ENCODE data around the gene FNDC8.

Gene FNDC8

GRCh38 chr17:35130392-35130791, 9.0 kb downstream of the FNDC8 start:
- no peak overlapping the region for H3K4me3 ChIP-seq (ENCODE audit: low read depth, low read length)
- TF ChIP-seq CTCF (conservative IDR thresholded peaks at IDR 0.05; ENCODE audit: low read depth, low read length): no peak
- no peak for DNase-seq (ENCODE audit: low read depth)

DNA sequence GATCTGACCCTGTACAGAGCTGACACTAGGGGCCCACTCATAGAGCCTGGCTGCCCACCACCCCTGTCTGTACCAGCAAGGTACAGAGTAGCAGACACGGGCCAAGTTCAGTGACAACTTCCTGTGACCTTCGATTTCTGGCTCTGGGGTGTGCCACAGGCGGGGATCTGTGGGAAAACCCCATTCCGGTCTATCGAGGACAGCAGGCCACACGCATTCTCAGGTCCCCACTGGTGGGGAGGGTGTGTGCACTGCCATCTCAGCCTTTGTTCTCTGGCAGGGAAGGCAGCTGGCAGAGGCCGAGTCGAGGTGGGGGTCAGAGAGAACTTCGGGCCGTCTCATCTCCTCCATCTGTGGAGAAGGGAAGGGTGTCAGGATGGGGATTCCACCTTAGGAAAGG, 10.7 kb downstream of the FNDC8 start:
- no peak for TF ChIP-seq CTCF (conservative IDR thresholded peaks at IDR 0.05; ENCODE audit: low read depth, low read length)
- H3K4me3 ChIP-seq (ENCODE audit: low read depth, low read length): no peak overlapping the region
- no peak for DNase-seq (ENCODE audit: low read depth)

DNA sequence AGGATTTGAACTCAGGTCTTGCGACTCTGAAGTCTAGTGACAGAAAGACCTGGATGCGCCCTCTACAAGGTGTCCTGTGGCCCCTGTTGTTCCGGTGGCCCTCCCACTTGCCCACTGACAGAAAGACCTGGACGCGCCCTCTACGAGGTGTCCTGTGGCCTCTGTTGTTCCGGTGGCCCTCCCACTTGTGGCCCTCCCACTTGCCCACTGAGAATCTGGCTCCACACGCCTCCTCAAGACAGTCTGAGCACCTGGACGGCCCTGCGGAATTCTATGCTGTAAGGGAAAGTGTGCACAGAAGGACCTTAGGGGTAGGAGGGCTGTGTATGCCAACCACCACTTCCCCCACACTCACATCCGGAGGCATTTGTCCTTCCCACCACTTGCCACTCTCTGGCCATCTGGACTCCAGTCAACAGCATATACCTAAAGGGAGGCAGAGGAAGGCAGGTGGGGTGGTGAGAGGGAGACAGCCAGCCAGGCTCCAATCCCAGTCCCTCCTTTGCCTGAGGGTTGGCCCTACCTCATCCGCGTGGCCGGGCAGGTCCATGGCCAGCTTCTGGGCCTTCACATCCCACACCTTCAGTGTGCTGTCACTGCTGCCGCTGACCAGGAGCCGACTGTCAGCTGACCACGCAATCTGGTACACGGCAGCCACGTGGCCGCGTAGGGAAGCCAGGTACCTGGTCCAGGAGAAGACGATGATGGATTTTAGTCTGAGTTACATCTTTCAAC, 11.6 kb downstream of the FNDC8 start:
- no peak for TF ChIP-seq CTCF (conservative IDR thresholded peaks at IDR 0.05; ENCODE audit: low read depth, low read length)
- DNase-seq (ENCODE audit: low read depth): no peak
- H3K4me3 ChIP-seq (ENCODE audit: low read depth, low read length): no peak overlapping the region

DNA sequence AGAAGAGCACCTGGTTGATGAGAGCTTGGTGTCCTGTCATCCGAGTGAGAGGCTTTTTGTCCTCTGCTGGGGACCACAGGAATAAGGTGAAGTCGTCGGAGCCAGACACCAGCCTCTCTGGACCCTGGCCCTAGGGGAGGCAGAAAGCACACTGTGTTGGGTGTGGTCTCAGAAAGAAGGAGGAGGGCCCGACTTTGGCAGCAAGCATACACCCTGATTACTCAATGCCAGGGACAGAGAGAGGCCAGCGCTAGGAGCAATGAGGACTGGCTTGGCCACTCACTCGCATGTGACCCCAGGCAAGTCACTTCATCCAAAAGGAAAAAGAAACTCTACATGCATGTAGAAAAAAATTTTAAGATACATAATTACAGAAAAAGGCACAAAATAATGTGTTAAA, 13.9 kb downstream of the FNDC8 start:
- no peak for DNase-seq (ENCODE audit: low read depth)
- H3K4me3 ChIP-seq (ENCODE audit: low read depth, low read length): no peak overlapping the region
- TF ChIP-seq CTCF (conservative IDR thresholded peaks at IDR 0.05; ENCODE audit: low read depth, low read length): no peak

DNA sequence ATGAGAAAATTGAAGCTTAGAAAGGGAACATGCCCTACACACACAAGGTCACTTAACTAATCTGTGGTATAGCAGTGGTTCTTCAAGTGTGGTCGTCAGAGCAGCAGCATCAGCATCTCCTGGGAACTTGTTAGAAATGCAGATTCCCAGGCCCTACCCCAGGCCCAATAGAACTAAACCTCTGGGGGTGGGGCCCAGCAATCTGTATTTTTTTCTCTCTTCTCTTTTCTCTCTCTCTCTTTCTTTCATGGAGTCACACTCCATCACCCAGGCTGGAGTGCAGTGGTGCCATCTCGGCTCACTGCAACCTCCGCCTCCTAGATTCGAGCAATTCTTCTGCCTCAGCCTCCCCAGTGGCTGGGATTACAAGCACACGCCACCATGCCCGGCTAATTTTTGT, 16.8 kb downstream of the FNDC8 start:
- DNase-seq (ENCODE audit: low read depth): no peak
- TF ChIP-seq CTCF (conservative IDR thresholded peaks at IDR 0.05; ENCODE audit: low read depth, low read length): no peak
- H3K4me3 ChIP-seq (ENCODE audit: low read depth, low read length): no peak overlapping the region

DNA sequence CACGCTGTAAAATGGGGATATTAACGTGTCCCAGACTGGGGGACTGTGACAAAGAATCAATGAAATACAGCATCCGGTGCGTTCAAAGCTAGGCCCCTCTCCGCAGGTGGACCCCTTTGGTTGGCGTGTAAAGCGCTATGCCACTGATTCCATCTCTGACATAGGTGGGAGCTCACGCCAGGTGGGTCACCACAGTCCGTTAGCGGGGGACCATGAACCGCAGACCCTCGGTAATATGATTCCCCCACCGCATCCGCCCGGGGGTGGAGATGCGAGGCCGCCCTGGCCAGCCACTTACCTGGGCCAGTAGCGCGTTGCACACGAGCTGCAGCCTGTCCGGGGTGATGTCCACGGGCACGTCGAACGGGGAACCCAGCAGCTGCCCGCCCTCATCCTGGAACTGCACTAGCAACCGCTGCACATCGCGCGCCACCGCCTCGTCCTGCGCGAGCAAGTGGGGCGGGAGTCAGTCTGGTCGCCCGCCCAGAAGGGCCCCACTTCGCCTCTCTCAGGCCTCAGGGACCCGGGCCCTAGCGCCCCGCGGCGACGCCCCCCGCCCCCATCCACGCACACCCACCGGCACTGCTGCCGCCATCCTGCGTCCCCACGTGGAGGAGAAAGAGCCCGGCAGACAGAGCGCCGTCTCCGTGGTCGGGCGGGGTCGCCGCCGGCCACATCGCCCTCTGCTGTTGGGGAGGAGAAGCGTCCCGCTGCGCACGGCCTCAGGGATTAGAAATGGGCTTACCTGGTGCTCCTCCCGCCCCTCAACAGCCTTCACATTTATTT, 20.5 kb downstream of the FNDC8 start, which contains the start of gene NLE1:
TSS of gene NLE1 (minus strand) at position 623 of the 786 bp plus-strand sequence. CDS start at position 595, 28 bp downstream.
- peak; percentile 89 for TF ChIP-seq CTCF (conservative IDR thresholded peaks at IDR 0.05; ENCODE audit: low read depth, low read length)
- peak within 1 kb of the TSS; percentile 77 for H3K4me3 ChIP-seq (ENCODE audit: low read depth, low read length)
- peak; percentile 86 for DNase-seq (ENCODE audit: low read depth)

Measured in choroid plexus epithelial cell (primary cell).